Mesendoderm (in vitro differentiated cells): Measurements from ENCODE around the gene CENPVL2.
"Not testable (repeated sequence)": the region's sequence is repeated elsewhere in the genome, so short reads cannot be mapped to it uniquely, and the experiment has no call there.

Experiments
- DNase-seq: peaks from one replicate; pipeline ENCODE4 v3.0.0; 2013
- H2AK5ac ChIP-seq: 2 replicates; pipeline ENCODE4 v1.6.1; 2013; ENCODE audit warnings: low read length, inconsistent platforms
- H2BK120ac ChIP-seq: 2 replicates; pipeline ENCODE4 v1.6.1; 2013; ENCODE audit warnings: low read depth, mild to moderate bottlenecking, low read length, moderate library complexity, mixed read lengths
- H2BK15ac ChIP-seq: replicated peaks from 2 replicates; pipeline ENCODE4 v1.6.1; 2013; ENCODE audit warnings: low read depth, mild to moderate bottlenecking, moderate library complexity
- H2BK5ac ChIP-seq: 2 replicates; pipeline ENCODE4 v1.6.1; 2013; ENCODE audit warnings: low read length, inconsistent platforms
- H3K18ac ChIP-seq: 2 replicates; pipeline ENCODE4 v1.6.1; 2013; ENCODE audit warnings: mild to moderate bottlenecking, low read length, mixed read lengths
- H3K23ac ChIP-seq: one replicate; pipeline ENCODE4 v1.6.1; 2013; ENCODE audit warnings: low read length
- H3K27ac ChIP-seq: 2 replicates; pipeline ENCODE4 v1.5.1; 2013; ENCODE audit warnings: low read depth, mild to moderate bottlenecking, inconsistent platforms, low read length, moderate library complexity
- H3K27me3 ChIP-seq: 2 replicates; pipeline ENCODE4 v1.6.1; 2013; ENCODE audit warnings: low read length, control low read depth, mild to moderate bottlenecking, inconsistent platforms; ENCODE audit not compliant: insufficient read depth, poor library complexity
- H3K36me3 ChIP-seq: 2 replicates; pipeline ENCODE4 v1.6.1; 2013; ENCODE audit warnings: low read length, inconsistent platforms; ENCODE audit not compliant: control insufficient read depth, insufficient read depth
- H3K4ac ChIP-seq: one replicate; pipeline ENCODE4 v1.6.1; 2013; ENCODE audit warnings: low read depth, mild to moderate bottlenecking, low read length, moderate library complexity
- H3K4me1 ChIP-seq: 2 replicates; pipeline ENCODE4 v1.6.1; 2013; ENCODE audit warnings: low read depth, low read length, inconsistent platforms; ENCODE audit not compliant: control insufficient read depth
- H3K4me2 ChIP-seq: 2 replicates; pipeline ENCODE4 v1.6.1; 2013; ENCODE audit warnings: low read length
- H3K4me3 ChIP-seq: 2 replicates; pipeline ENCODE4 v1.5.1; 2013; ENCODE audit warnings: mild to moderate bottlenecking, low read length
- H3K56ac ChIP-seq: one replicate; pipeline ENCODE4 v1.6.1; 2013; ENCODE audit warnings: low read length
- H3K79me1 ChIP-seq: 2 replicates; pipeline ENCODE4 v1.6.1; 2013; ENCODE audit warnings: low read length, inconsistent platforms
- H3K79me2 ChIP-seq: 2 replicates; pipeline ENCODE4 v1.6.1; 2013; ENCODE audit warnings: mild to moderate bottlenecking, low read length; ENCODE audit not compliant: control insufficient read depth, insufficient read depth
- H3K9ac ChIP-seq: 2 replicates; pipeline ENCODE4 v1.6.1; 2013; ENCODE audit warnings: low read length, inconsistent platforms
- H4K5ac ChIP-seq: one replicate; pipeline ENCODE4 v1.6.1; 2013; ENCODE audit warnings: low read length
- H4K8ac ChIP-seq: one replicate; pipeline ENCODE4 v1.6.1; 2013; ENCODE audit warnings: low read depth, mild to moderate bottlenecking, control low read depth, low read length, moderate library complexity
- WGBS: extraction: QIAGEN DNeasy Blood & Tissue Kit; methylation state at CpG from one replicate; pipeline ENCODE4 v1.1.7; 2013; ENCODE audit warnings: low lambda C conversion rate, missing lambda C conversion rate; ENCODE audit not compliant: insufficient coverage; ENCODE audit errors: extremely low coverage; 5-methylcytosine and 5-hydroxymethylcytosine counted together

Gene CENPVL2

GRCh38 chrX:51641421-51642021 is 41.1 kb downstream of the CENPVL2 start:
- Histone ChIP-seq H4K8ac (no peak overlapping the region), H2BK15ac (no peak overlapping the region), H3K4me2 (no peak overlapping the region), H3K56ac (no peak overlapping the region), H3K27ac (no peak overlapping the region), H2BK120ac (no peak overlapping the region), H3K27me3 (no peaks in the 10 kb centered on the region), H3K4ac (no peak overlapping the region), H3K36me3 (no peaks in the 10 kb centered on the region), H4K5ac (no peak overlapping the region), H3K23ac (no peak overlapping the region), H3K9ac (no peak overlapping the region), H2AK5ac (no peak overlapping the region), H2BK5ac (no peak overlapping the region), H3K4me3 (no peak overlapping the region), H3K79me1 (no peaks in the 10 kb centered on the region), H3K18ac (no peak overlapping the region), H3K79me2 (no peaks in the 10 kb centered on the region), H3K4me1 (no peaks in the 10 kb centered on the region)
- peak; percentile 69 for DNase-seq
- WGBS, result no CpG with 5 or more reads among the region's 19 CpGs

DNA sequence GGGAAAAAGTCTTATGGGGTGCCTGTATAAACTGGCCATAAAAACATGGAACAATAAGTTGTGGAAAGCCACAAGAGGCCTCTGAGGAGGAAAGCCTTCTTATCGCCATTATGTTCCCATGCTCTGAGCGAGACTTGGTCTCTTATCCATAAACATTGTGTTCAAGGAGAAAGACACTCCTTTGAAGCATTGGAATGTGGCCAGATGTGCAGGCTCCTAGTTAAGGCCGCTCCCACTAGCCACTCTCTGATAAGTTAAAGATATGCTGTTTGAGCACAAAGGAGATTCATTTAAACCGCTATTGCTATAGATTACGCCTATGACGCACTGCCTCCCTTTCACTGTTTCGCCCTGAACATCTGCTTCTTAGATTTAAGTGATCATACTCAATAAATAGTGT is 46.1 kb downstream of the CENPVL2 start:
- not testable (repeated sequence) for DNase-seq, H3K9ac ChIP-seq, H3K36me3 ChIP-seq, H2BK5ac ChIP-seq, H3K79me1 ChIP-seq, H3K4me3 ChIP-seq, H2BK120ac ChIP-seq, H2BK15ac ChIP-seq, H3K23ac ChIP-seq, H3K56ac ChIP-seq, H4K8ac ChIP-seq, H3K4me1 ChIP-seq, H3K27ac ChIP-seq, H3K79me2 ChIP-seq, H3K4ac ChIP-seq, H3K18ac ChIP-seq, H2AK5ac ChIP-seq, H3K4me2 ChIP-seq, H3K27me3 ChIP-seq, H4K5ac ChIP-seq
- WGBS, result no CpG with 5 or more reads among the region's 7 CpGs
